Measurements from ENCODE around the gene HOXB7. TPM values are rescaled to one million over a fixed set of nuclear protein-coding genes. Genes with fewer than 3 reads are reported as not detected.

The HOXB7 gene
- total RNA-seq, result 1.4 and 1.7 TPM in 2 replicates

GRCh38 chr17:48610282-48611211, at the start of gene HOXB7:
HOXB7 (minus strand) TSS chr17:48611017; CDS start chr17:48610918, 99 bp downstream.

DNA sequence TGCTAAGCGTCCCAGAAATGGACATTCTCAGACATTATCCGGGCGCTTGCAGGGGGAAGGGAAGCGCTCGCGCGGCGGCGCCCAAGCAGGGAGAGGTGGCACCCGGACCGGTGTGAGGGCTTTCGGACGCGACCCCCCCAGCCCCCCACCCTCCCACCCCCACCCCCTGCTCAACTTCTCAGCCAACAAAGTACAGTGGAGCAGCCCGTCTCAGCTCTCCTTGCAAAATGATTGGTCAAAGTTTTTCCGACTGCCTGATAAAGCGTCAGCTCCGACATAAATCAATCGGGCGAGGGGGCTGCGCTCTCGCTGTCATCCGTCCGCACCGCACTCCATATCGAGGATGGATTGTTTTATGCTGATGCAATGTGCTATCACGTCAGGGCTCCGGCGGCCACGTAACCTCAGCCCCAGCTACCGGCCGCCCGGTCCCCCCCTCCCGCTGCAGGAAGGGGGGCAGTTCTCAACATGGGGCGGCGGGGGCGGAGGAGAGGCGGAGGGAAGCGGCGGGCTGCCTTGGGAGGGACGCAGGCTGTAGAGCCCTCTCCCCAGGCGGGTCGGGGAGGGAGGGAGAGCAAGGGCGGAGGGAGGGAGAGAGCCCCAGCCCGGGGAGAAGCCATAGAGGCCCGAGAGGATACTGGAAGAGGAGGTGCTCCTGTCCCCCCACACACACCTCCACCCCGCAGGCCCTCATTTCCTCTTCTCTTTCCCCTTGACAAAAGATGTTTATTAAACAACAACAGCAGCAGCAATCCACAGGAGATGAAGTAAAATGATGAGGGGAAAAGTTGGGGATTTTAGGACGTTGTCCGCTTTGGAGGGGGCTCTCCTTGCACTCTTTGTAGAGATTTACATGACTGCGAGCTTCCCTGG, 15.7 kb upstream of the HOXB7 start, which contains the start of gene HOXB9:
TSS of gene HOXB9 (minus strand) at position 114 of the 873 bp plus-strand sequence. CDS start at position 25, 89 bp downstream.

GRCh38 chr17:48615047-48615962, 4.5 kb upstream of the HOXB7 start, which contains the start of gene HOXB8:
HOXB8 (minus strand) TSS chr17:48615292; CDS start chr17:48614704, 588 bp downstream.

DNA sequence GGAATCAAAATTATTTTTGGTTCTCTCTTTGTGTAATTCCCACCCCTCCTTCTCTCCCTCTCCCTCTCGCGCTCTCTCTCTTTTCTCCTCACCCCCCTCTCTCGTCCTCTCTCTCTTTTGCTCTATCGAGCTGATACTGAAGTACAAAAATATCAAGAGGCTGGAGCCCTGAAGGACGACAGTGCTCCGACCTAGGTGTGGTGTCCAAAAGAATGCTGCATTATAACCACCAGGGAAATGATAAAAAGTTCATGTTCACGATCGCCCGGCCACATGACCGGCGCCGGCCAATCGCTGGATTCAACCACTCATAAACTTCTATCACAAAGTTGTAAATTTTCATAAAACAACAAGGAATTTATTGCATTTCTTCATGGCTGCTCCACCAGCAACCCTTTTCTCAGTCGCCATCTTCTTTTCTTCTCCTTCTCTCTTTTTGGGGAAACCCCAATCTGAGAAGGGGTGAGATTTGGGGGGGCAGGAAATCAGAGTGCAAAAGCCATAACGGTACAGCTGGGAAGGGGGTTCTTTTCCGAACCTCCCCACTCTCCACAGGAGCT, 6.0 kb downstream of the HOXB7 start, which contains the start of gene HOXB6:
TSS of gene HOXB6 (minus strand) at position 217 of the 560 bp plus-strand sequence. CDS start 6,836 bp downstream, outside the sequence.

DNA sequence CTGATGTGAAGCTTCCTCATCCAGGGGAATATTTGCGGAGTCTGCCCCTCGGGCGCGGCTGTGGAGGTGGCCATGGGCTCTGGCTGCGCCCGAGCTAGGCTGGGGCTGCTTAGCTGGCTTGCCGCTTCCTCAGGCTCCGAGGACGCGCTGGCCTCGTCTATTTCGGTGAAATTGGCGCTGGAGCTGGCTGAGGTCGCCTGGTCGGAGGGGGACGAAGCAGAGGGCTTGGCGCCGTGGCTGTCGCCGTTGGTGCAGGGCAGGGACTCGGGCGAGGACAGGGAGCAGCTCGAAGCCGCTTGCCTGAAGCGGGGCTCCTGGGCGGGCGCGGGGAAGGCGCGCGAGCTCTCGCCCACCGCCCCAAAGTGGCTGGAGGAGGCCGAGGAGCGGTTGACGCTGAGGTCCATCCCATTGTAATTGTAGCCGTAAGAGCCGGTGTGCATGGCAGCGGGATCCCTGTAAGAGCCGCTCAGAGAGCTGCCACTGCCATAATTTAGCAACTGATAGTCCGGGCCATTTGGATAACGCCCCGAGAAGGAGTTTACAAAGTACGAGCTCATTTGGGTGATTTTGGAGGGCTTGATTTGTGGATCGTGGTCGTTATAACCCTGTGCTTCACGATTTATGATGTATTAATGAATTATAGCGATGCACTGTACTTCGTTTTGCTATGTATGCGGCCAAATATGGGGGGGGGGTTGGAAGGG, 17.5 kb downstream of the HOXB7 start, which contains the start of gene HOXB5:
TSS of gene HOXB5 (minus strand) at position 654 of the 704 bp plus-strand sequence. CDS start at position 557, 97 bp downstream.

DNA sequence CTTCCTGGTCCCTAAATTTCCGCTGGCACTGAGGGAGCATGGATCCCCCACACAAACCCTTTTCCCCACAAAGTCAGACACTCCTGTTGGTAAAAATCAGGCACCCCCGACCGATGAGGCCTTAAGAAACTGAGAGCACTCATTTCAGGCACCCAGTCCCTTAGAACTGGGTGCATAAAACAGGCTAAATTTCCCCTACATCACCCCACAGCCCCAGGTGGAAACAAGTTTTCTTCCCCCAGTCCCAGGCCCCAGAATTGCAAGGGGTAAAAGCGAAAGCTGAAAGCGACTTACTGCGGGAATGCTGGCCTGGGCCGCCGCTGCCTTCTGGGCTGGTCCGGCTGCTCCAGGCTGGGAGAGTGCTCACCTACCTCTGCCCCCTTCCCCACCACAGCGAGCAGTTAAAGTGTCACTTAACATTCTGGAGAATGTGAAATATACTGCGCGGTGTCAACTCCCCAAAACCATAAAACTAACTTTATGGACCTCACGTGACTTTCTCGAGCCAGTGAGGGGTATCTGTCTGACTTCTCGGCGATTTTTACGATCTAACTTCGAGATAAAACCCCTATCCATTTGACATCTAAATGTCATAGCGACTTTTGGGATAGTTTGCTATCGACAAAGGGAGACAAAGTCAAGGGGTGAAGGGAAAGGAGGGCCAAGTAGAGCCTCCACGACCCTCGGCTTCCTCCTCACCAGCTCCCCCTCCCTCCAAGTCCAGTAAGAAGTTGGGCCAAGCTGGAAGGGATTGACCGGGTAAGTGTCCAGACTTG, 20.8 kb downstream of the HOXB7 start, which contains the start of gene HOXB3:
TSS of gene HOXB3 (minus strand) at position 411 of the 776 bp plus-strand sequence. CDS start 37,767 bp downstream, outside the sequence.

DNA sequence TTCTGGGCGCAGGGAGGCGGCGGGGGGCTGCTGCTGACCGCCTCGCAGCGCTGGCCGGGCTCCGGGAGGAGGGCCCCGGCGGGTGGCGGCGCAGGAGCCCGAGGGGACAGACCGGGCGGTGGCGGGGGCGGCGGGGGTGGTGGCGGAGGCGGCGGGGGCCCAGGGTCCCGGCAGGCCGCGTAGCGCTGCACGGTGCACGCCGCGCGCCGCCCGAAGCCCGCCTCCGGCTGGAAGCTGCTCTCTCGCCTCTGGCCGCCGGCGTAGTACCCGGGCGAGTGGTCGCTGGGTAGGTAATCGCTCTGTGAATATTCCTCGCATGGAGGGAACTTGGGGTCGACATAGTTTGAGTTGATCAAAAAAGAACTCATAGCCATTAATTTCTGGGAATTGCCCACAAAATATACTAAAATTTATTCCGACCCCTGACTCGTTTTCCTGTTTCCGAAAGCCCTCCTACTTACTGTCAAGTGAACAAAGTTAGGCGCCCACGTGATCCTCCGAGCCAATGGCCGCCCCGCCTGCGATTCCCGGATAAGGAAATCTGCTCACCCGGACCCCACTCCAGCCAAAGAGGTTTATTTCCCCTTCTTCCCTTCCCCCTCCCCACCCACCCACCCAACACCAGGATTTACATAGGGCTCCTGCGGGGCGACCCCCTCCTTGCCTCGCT, 32.7 kb downstream of the HOXB7 start, which contains the start of gene HOXB4:
TSS of gene HOXB4 (minus strand) at position 405 of the 670 bp plus-strand sequence. CDS start at position 374, 31 bp downstream.

Other genes with a start within 250 kb of the HOXB7 start
- gene SKAP1, start 180.8 kb downstream of the HOXB7 start, total RNA-seq, result not detected in 2 replicates
- gene HOXB1, start 80.0 kb downstream of the HOXB7 start, total RNA-seq, result not detected in 2 replicates
- gene HOXB2, start 65.9 kb downstream of the HOXB7 start, total RNA-seq, result 8.0 and 8.6 TPM in 2 replicates
- 1.00 and 1.1 TPM in 2 replicates for gene HOXB4, start 32.7 kb downstream of the HOXB7 start, total RNA-seq
- 3.0 and 4.0 TPM in 2 replicates for gene HOXB3, start 20.8 kb downstream of the HOXB7 start, total RNA-seq
- not detected in 2 replicates for gene HOXB5, start 17.2 kb downstream of the HOXB7 start, total RNA-seq
- 0.62 and 0.77 TPM in 2 replicates for gene HOXB6, start 6.0 kb downstream of the HOXB7 start, total RNA-seq
- gene HOXB8, start 4.3 kb upstream of the HOXB7 start, total RNA-seq, result 0.22 TPM in 1 of 2 replicates, not detected in the other
- gene HOXB9, start 15.3 kb upstream of the HOXB7 start, total RNA-seq, result not detected in 2 replicates
- gene PRAC1, start 111.5 kb upstream of the HOXB7 start, total RNA-seq, result not detected in 2 replicates
- not detected in 2 replicates for gene PRAC2, start 112.2 kb upstream of the HOXB7 start, total RNA-seq
- not detected in 2 replicates for gene HOXB13, start 117.7 kb upstream of the HOXB7 start, total RNA-seq
- gene TTLL6, start 206.2 kb upstream of the HOXB7 start, total RNA-seq, result not detected in 2 replicates
- gene CALCOCO2, start 220.0 kb upstream of the HOXB7 start, total RNA-seq, result 52.5 and 53.5 TPM in 2 replicates

Data from uterine smooth muscle cell (primary cell).